Fibroblast of lung (primary cell): Measurements from ENCODE around the gene PDE3B.

Experiments used
- CTCF ChIP-seq, 2 donors: IDR thresholded peaks in 1 of 2; conservative IDR thresholded peaks in 1 of 2; 1 replicate in 1 of 2; 2 replicates in 1 of 2; pipeline ENCODE4 v1.5.1; 2011 to 2012; ENCODE audit warnings: low read length in 2 of 2, control low read depth in 1 of 2, inconsistent platforms in 1 of 2, low read depth in 1 of 2, mild to moderate bottlenecking in 1 of 2
- EZH2 ChIP-seq: IDR thresholded peaks from 2 replicates; pipeline ENCODE4 v1.5.1; 2012; ENCODE audit warnings: low read length, control low read depth, mild to moderate bottlenecking; ENCODE audit errors: missing control alignments

- TF ChIP-seq CTCF (conservative IDR thresholded peaks at IDR 0.05 in 1 of 2, IDR thresholded peaks at IDR 0.05 in 1 of 2; ENCODE audit: low read depth in 1 of 2, low read length in 2 of 2) = no peak
- TF ChIP-seq EZH2 = no peak
These were observed 111.5 kb downstream of the PDE3B start for GRCh38 chr11:14755140-14755539.
